ENCODE measurements around the gene TIRAP. TPM values are rescaled to one million over a fixed set of nuclear protein-coding genes. Genes with fewer than 3 reads are reported as not detected.

The TIRAP gene
- total RNA-seq, 1 donor from 2014 or later = 18.3 TPM

- no peaks in the 10 kb centered on the region for H3K4me1 Mint-ChIP-seq
- ChIA-PET POLR2A (no interaction called here), CTCF (no interaction called here)
- H3K27me3 Mint-ChIP-seq = no peaks in the 10 kb centered on the region
- no peaks in the 10 kb centered on the region for H3K9me3 Mint-ChIP-seq
- intact Hi-C loops (cut with micrococcal nuclease) = no loop called here
- TF ChIP-seq CTCF (IDR thresholded peaks at IDR 0.05) = no peak
- peaks cover 49% of the 10 kb centered on the region for H3K36me3 Mint-ChIP-seq (ENCODE audit: low read depth)
- H3K27ac Mint-ChIP-seq = no peak overlapping the region
- DNase-seq = no peak
- H3K4me3 Mint-ChIP-seq = no peak overlapping the region
- no peak for ATAC-seq (ENCODE audit: low read depth)
These were observed 26.7 kb upstream of the TIRAP start for GRCh38 chr11:126256216-126256615.

- Mint-ChIP-seq H3K27ac (no peak overlapping the region), H3K9me3 (no peaks in the 10 kb centered on the region), H3K27me3 (no peaks in the 10 kb centered on the region), H3K36me3 (ENCODE audit: low read depth) (peaks cover 51% of the 10 kb centered on the region), H3K4me3 (no peak overlapping the region), H3K4me1 (no peaks in the 10 kb centered on the region)
- ChIA-PET POLR2A (no interaction called here), CTCF (no interaction called here)
- TF ChIP-seq CTCF (IDR thresholded peaks at IDR 0.05) = no peak
- DNase-seq (no peak), ATAC-seq (ENCODE audit: low read depth) (no peak)
- intact Hi-C loops (cut with micrococcal nuclease) = no loop called here
These were observed 25.7 kb upstream of the TIRAP start for GRCh38 chr11:126257144-126257543.

- ChIA-PET CTCF (no interaction called here), POLR2A (no interaction called here)
- Mint-ChIP-seq H3K36me3 (ENCODE audit: low read depth) (peaks cover 53% of the 10 kb centered on the region), H3K9me3 (no peaks in the 10 kb centered on the region), H3K4me1 (no peaks in the 10 kb centered on the region), H3K4me3 (no peak overlapping the region), H3K27ac (no peak overlapping the region), H3K27me3 (no peaks in the 10 kb centered on the region)
- ATAC-seq (ENCODE audit: low read depth) = no peak
- no peak for TF ChIP-seq CTCF (IDR thresholded peaks at IDR 0.05)
- DNase-seq = no peak
- intact Hi-C loops (cut with micrococcal nuclease) = no loop called here
These were observed 25.1 kb upstream of the TIRAP start for GRCh38 chr11:126257764-126258163.

- Mint-ChIP-seq H3K9me3 (no peaks in the 10 kb centered on the region), H3K4me3 (no peak overlapping the region), H3K4me1 (peaks cover 7% of the 10 kb centered on the region), H3K36me3 (ENCODE audit: low read depth) (peaks cover 80% of the 10 kb centered on the region), H3K27ac (no peak overlapping the region), H3K27me3 (no peaks in the 10 kb centered on the region)
- intact Hi-C loops (cut with micrococcal nuclease) = loop anchor here (10.0 kb wide), 1 partner anchor 1147 kb away; the partner anchor contains the start of gene TMEM218
- ATAC-seq (ENCODE audit: low read depth) (no peak), DNase-seq (no peak)
- ChIA-PET CTCF (no interaction called here), POLR2A (interaction anchor here (0.7 to 1.8 kb wide), 5 partner anchors 13 to 51 kb away, joined by 3 to 5 read pairs (median 3); partner anchors contain the start of genes DCPS, FAM118B and RPUSD4)
- TF ChIP-seq CTCF (IDR thresholded peaks at IDR 0.05) = no peak
These were observed 20.7 kb upstream of the TIRAP start for GRCh38 chr11:126262216-126262615.

GRCh38 chr11:126263489-126263888, 19.4 kb upstream of the TIRAP start:
- peaks cover 18% of the 10 kb centered on the region for H3K4me1 Mint-ChIP-seq
- H3K4me3 Mint-ChIP-seq = no peak overlapping the region
- H3K27ac Mint-ChIP-seq = no peak overlapping the region
- intact Hi-C loops (cut with micrococcal nuclease) = loop anchor here (10.0 kb wide), 1 partner anchor 1149 kb away; the partner anchor contains the start of gene TMEM218
- POLR2A ChIA-PET = interaction anchor here (1.2 to 1.8 kb wide), 2 partner anchors 20 to 52 kb away, joined by 3 to 5 read pairs; partner anchors contain the start of genes FAM118B and RPUSD4
- H3K36me3 Mint-ChIP-seq (ENCODE audit: low read depth) = peaks cover 81% of the 10 kb centered on the region
- no peaks in the 10 kb centered on the region for H3K27me3 Mint-ChIP-seq
- no peak for TF ChIP-seq CTCF (IDR thresholded peaks at IDR 0.05)
- DNase-seq (no peak), ATAC-seq (ENCODE audit: low read depth) (no peak)
- no peaks in the 10 kb centered on the region for H3K9me3 Mint-ChIP-seq
- CTCF ChIA-PET = no interaction called here
